ENCODE measurements around the gene IL1RAPL2. TPM values are rescaled to one million over a fixed set of nuclear protein-coding genes. Genes with fewer than 3 reads are reported as not detected.

The IL1RAPL2 gene
- total RNA-seq, 2 experiments from 2014 or later, result not detected

DNA sequence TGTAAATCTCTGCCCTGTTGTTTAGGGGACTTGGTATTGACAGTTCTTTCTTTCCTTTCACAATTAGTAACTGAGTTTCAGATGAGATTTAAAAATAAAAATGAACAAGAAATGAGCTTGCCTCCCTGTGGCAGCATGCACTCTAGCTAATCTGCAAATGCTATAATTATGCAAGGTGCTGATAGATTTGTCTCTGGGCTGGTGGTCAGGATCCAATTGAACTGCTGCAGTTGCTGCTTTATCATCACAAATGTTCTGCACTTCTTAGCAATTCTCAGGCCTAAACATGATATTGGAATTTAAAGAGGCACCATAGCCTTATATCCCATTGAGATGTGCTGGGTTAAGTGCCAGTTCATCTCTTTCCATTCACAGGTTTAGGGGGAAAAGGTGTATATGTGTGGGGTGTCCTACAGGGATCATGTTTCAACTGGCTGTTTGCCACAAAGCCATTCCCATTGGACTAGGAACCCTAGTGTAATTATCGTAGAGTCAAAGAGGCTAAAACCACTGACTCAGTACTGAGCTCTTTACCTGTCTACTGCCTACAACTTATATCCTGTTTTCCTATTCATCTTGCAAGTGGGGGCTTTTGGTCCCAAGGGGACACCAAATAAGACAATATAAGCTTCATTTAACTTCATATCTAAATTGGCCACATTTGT is 914.8 kb downstream of the IL1RAPL2 start:
- POLR2A ChIA-PET, result no interaction called here
- H3K27ac Mint-ChIP-seq, result no peak overlapping the region
- DNase-seq, result no peak
- H3K4me1 Mint-ChIP-seq (ENCODE audit: low read depth), result no peaks in the 10 kb centered on the region
- H3K36me3 Mint-ChIP-seq, result no peaks in the 10 kb centered on the region
- CTCF ChIA-PET, result no interaction called here
- no peaks in the 10 kb centered on the region for H3K9me3 Mint-ChIP-seq
- no peak overlapping the region for H3K4me3 Mint-ChIP-seq
- intact Hi-C loops (cut with micrococcal nuclease), result no loop called here
- H3K27me3 Mint-ChIP-seq, result no peaks in the 10 kb centered on the region

DNA sequence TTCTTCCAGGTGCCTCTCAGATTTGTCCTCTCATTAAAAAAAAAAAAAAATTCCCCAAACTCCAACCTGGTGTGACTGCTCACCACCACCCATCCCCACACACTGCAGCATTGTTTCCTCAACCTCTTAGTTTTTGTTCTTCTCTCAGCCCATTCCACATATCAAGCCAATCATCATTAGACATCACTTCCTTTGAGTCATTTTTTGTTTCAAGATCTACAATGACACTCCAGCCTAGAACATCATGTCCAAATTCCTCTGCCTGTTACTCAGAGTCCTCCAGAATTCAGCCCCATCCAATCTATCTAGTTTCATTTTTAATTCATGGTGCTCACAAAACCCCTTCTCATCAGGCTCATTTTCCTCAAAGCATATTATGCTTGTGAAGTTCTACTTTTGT is 917.0 kb downstream of the IL1RAPL2 start:
- no peaks in the 10 kb centered on the region for H3K27me3 Mint-ChIP-seq
- H3K36me3 Mint-ChIP-seq, result no peaks in the 10 kb centered on the region
- no peak overlapping the region for H3K27ac Mint-ChIP-seq
- DNase-seq, result no peak
- CTCF ChIA-PET, result no interaction called here
- intact Hi-C loops (cut with micrococcal nuclease), result no loop called here
- H3K4me3 Mint-ChIP-seq, result no peak overlapping the region
- POLR2A ChIA-PET, result no interaction called here
- H3K4me1 Mint-ChIP-seq (ENCODE audit: low read depth), result no peaks in the 10 kb centered on the region
- H3K9me3 Mint-ChIP-seq, result no peaks in the 10 kb centered on the region

DNA sequence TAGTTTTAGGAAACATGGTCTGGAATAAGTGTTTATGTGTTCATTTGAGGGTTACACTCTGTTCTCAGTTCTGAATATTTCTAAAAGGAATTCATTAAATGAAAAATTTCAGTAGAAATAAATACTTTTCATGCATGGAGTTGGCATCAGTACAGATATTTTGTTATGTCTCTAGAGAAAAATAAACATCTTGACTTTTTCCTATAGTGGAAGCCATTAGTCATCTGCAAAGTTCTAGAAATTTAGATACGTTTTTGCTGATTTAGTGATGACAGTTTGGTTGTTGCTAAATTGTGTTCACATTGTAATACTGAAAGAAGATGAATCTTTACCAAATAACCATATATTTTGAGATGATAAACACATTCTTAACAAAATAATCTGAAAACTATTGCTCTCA is 922.7 kb downstream of the IL1RAPL2 start:
- Mint-ChIP-seq H3K9me3 (no peaks in the 10 kb centered on the region), H3K27me3 (no peaks in the 10 kb centered on the region), H3K36me3 (no peaks in the 10 kb centered on the region), H3K4me1 (ENCODE audit: low read depth) (no peaks in the 10 kb centered on the region), H3K4me3 (no peak overlapping the region), H3K27ac (no peak overlapping the region)
- ChIA-PET CTCF (no interaction called here), POLR2A (no interaction called here)
- no peak for DNase-seq
- intact Hi-C loops (cut with micrococcal nuclease), result no loop called here

DNA sequence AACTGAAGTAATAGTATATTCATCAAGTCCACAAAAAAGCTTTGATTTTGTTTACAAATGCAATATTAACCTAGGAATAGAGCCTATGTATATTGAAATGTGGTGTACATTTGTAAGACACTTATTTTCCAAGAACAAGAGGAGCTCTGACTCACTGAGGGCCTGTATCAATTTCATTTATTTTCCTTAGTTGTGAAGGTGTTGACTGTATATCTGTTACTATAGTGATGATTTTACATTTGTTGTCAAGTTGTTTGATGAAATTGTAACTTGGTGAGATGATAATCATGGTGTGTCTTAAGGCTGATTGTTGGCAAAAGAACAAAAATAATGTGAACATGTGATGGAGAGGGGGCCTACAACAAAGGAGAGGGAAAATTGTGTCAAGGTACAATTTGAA is 929.4 kb downstream of the IL1RAPL2 start:
- Mint-ChIP-seq H3K27me3 (no peaks in the 10 kb centered on the region), H3K4me3 (no peak overlapping the region), H3K36me3 (no peaks in the 10 kb centered on the region), H3K9me3 (no peaks in the 10 kb centered on the region), H3K27ac (no peak overlapping the region), H3K4me1 (ENCODE audit: low read depth) (no peaks in the 10 kb centered on the region)
- POLR2A ChIA-PET, result no interaction called here
- CTCF ChIA-PET, result no interaction called here
- intact Hi-C loops (cut with micrococcal nuclease), result no loop called here
- DNase-seq, result no peak

DNA sequence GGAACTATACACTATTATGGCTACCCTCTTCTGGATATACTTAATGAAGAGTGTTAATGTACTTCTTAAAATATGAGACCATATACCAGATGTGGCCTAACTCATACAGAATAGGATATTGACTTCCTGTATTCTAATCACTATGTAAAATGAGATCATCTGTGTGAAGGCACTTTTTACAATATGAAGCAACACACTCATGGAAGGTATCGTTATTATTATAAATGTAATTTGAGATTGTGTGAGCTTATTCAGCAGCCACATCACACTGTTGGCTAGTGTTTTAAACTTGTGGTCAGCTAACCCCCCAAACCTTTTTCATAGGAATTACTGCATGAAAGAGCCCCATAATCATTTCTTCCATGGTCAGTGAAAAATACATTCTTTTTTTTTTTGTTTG is 936.3 kb downstream of the IL1RAPL2 start:
- Mint-ChIP-seq H3K9me3 (no peaks in the 10 kb centered on the region), H3K27ac (no peak overlapping the region), H3K27me3 (no peaks in the 10 kb centered on the region), H3K36me3 (no peaks in the 10 kb centered on the region), H3K4me1 (ENCODE audit: low read depth) (no peaks in the 10 kb centered on the region), H3K4me3 (no peak overlapping the region)
- POLR2A ChIA-PET, result no interaction called here
- CTCF ChIA-PET, result no interaction called here
- intact Hi-C loops (cut with micrococcal nuclease), result no loop called here
- DNase-seq, result no peak

DNA sequence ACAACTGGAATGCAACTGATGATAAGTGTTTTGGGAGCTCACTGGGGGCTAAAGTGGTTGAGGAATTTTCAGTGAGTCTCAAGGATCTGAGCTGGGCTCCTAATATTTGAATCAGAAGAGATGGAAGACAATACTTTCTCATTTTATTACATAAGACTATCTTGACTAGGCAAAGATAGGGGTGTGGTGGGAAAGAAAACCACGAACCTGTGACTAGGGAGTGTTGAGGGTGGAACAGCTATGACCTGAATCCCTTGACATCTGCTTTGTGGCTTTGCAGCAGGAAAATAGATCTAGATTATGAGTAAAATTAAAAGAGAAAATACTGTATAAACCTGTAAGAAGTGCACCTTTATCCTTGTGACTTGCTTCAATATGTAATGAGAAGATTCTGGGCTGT is 949.6 kb downstream of the IL1RAPL2 start:
- POLR2A ChIA-PET, result no interaction called here
- H3K9me3 Mint-ChIP-seq, result peaks cover 2% of the 10 kb centered on the region
- intact Hi-C loops (cut with micrococcal nuclease), result no loop called here
- DNase-seq, result no peak
- H3K27me3 Mint-ChIP-seq, result no peaks in the 10 kb centered on the region
- H3K27ac Mint-ChIP-seq, result no peak overlapping the region
- H3K4me3 Mint-ChIP-seq, result no peak overlapping the region
- CTCF ChIA-PET, result no interaction called here
- H3K4me1 Mint-ChIP-seq (ENCODE audit: low read depth), result no peaks in the 10 kb centered on the region
- no peaks in the 10 kb centered on the region for H3K36me3 Mint-ChIP-seq

DNA sequence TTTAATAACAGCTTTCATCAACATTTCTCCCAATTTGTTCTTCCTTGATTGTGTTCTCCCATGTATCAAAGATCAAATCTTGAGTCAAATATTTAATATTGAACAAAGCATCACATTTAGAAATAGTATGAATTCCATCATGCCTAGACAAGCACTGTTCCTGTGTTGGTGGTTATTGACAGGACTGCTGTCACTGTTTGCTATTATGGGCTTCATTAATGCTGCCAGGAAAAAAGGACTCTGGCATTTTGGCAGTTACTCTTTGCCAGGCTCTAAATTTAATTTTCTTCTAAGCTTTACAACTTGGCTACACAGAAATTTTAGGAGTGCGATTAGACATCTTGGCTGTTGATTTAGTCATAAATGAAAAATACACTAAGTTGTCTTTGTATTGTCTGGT is 960.4 kb downstream of the IL1RAPL2 start:
- CTCF ChIA-PET, result no interaction called here
- Mint-ChIP-seq H3K4me3 (no peak overlapping the region), H3K27ac (no peak overlapping the region), H3K4me1 (ENCODE audit: low read depth) (no peaks in the 10 kb centered on the region), H3K9me3 (peaks cover 4% of the 10 kb centered on the region), H3K36me3 (no peaks in the 10 kb centered on the region), H3K27me3 (no peaks in the 10 kb centered on the region)
- POLR2A ChIA-PET, result no interaction called here
- DNase-seq, result no peak
- intact Hi-C loops (cut with micrococcal nuclease), result no loop called here

DNA sequence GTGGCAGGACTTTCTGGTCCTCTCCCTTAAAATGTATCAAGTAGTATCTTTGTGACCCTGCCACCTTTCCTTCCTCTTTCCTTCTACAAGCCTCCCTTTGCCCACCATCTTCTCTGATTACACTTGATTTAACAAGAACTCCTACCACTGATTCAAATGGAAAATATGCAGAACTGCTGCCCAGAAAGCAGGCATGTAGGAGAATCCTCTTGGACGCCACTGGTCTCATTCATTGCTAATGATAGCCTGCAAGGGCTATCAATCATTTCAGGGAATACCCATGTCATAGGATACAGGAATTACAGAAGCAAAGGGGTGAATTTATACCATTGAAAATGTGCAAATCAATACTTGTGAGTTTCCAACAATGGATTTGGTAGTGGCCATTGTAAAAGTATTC is 961.8 kb downstream of the IL1RAPL2 start:
- H3K4me1 Mint-ChIP-seq (ENCODE audit: low read depth), result no peaks in the 10 kb centered on the region
- H3K4me3 Mint-ChIP-seq, result no peak overlapping the region
- DNase-seq, result no peak
- no peaks in the 10 kb centered on the region for H3K36me3 Mint-ChIP-seq
- H3K27ac Mint-ChIP-seq, result no peak overlapping the region
- no peaks in the 10 kb centered on the region for H3K27me3 Mint-ChIP-seq
- ChIA-PET CTCF (no interaction called here), POLR2A (no interaction called here)
- intact Hi-C loops (cut with micrococcal nuclease), result no loop called here
- peaks cover 4% of the 10 kb centered on the region for H3K9me3 Mint-ChIP-seq

DNA sequence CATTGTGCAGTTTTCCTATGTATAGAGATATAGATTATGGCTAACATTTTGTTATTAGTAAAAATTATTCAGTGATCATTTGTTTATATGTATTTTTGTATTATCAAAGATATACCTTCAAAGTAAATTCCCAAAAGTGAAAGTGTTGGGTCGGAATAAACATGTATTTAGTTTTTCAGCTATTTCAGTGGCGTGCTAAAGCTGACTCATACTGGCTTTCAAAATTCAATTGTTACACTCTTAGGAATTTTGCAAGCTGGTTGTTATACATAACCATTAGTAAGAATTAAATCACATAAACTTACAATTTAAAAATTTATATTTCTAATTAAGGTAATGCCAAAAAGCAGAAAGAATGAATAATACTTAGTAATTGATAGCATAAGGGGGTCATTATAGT is 968.0 kb downstream of the IL1RAPL2 start:
- H3K27me3 Mint-ChIP-seq, result no peaks in the 10 kb centered on the region
- H3K36me3 Mint-ChIP-seq, result no peaks in the 10 kb centered on the region
- CTCF ChIA-PET, result no interaction called here
- no peak for DNase-seq
- no peak overlapping the region for H3K27ac Mint-ChIP-seq
- no peak overlapping the region for H3K4me3 Mint-ChIP-seq
- peaks cover 3% of the 10 kb centered on the region for H3K9me3 Mint-ChIP-seq
- no peaks in the 10 kb centered on the region for H3K4me1 Mint-ChIP-seq (ENCODE audit: low read depth)
- POLR2A ChIA-PET, result no interaction called here
- intact Hi-C loops (cut with micrococcal nuclease), result no loop called here

DNA sequence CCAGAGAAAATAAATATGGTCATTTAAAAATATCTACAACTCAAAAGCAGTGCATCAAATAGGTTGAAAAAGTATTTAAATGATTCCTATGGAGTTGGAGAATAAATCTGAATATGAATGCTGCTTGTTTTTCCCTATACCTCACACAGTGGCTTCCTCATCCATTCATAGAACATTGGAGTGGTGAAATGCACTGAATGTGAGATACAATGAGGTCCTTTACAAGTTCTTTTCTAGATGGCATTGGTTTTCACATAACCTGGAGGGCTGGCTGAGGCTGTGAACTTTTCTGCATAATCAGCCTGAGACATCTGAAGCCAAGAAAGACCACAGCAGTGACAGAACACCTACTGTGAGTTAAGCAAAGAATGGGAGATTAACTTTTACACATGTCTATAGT is 977.3 kb downstream of the IL1RAPL2 start:
- intact Hi-C loops (cut with micrococcal nuclease), result no loop called here
- CTCF ChIA-PET, result no interaction called here
- H3K36me3 Mint-ChIP-seq, result no peaks in the 10 kb centered on the region
- H3K27me3 Mint-ChIP-seq, result no peaks in the 10 kb centered on the region
- no peak for DNase-seq
- H3K4me1 Mint-ChIP-seq (ENCODE audit: low read depth), result no peaks in the 10 kb centered on the region
- peaks cover 4% of the 10 kb centered on the region for H3K9me3 Mint-ChIP-seq
- no peak overlapping the region for H3K27ac Mint-ChIP-seq
- POLR2A ChIA-PET, result no interaction called here
- no peak overlapping the region for H3K4me3 Mint-ChIP-seq

DNA sequence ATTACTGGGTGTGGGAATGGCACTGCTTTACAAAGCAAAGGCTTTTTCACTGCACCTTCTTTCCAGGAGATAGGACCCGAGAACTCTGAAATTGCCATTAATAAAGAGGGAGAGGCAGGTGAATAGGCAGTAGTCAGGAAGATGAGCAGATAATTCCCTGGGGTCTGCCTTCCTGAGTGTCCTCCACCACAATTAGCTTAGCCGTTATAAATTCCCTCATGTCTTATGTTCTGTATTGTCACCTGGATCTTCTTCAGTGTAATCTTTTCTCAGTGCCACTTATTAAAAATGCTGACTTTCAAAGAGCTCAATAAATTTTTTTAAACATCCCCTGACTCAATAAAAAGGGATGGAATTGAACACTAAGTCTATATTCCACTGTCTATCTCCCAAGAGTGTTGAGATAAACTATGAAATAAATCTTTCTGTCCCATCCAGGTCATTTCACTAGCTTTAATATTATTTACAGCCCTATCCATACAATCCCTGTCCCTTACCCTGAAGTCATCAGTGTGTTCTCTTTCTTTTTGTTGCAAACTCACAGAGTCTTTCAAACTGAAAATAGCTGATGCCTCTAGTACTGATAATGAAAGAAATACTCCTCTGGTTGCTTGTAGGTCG is 984.2 kb downstream of the IL1RAPL2 start:
- ChIA-PET CTCF (no interaction called here), POLR2A (no interaction called here)
- no peaks in the 10 kb centered on the region for H3K36me3 Mint-ChIP-seq

DNA sequence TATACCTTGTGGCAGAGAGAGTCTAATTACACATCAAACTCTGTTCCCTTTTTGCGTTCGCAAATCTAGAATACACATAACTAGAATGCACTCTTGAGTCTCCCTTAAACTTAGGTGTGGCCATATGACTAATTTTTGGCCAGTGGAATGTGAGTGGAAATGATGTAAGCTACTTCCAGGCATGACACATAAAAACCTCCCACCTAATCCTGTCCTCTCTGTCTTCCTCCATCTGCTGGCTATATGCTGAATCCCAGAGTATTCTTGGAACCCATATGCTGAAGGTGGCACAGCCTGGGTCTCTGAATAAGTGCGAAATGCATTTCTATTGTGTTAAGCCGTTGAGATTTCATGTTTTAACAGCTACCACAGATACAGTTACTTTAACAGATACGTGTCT is 986.4 kb downstream of the IL1RAPL2 start:
- H3K36me3 Mint-ChIP-seq, result no peaks in the 10 kb centered on the region
- no peak for DNase-seq
- POLR2A ChIA-PET, result no interaction called here
- H3K4me3 Mint-ChIP-seq, result no peak overlapping the region
- CTCF ChIA-PET, result no interaction called here
- no peak overlapping the region for H3K27ac Mint-ChIP-seq
- H3K4me1 Mint-ChIP-seq (ENCODE audit: low read depth), result no peaks in the 10 kb centered on the region
- peaks cover 2% of the 10 kb centered on the region for H3K9me3 Mint-ChIP-seq
- intact Hi-C loops (cut with micrococcal nuclease), result no loop called here
- H3K27me3 Mint-ChIP-seq, result no peaks in the 10 kb centered on the region

More for the DNA sequence above, 984.2 kb downstream of the IL1RAPL2 start:
- DNase-seq, result no peak
- Mint-ChIP-seq H3K4me1 (ENCODE audit: low read depth) (no peaks in the 10 kb centered on the region), H3K9me3 (peaks cover 2% of the 10 kb centered on the region), H3K27ac (no peak overlapping the region), H3K27me3 (no peaks in the 10 kb centered on the region), H3K4me3 (no peak overlapping the region)
- intact Hi-C loops (cut with micrococcal nuclease), result no loop called here

DNA sequence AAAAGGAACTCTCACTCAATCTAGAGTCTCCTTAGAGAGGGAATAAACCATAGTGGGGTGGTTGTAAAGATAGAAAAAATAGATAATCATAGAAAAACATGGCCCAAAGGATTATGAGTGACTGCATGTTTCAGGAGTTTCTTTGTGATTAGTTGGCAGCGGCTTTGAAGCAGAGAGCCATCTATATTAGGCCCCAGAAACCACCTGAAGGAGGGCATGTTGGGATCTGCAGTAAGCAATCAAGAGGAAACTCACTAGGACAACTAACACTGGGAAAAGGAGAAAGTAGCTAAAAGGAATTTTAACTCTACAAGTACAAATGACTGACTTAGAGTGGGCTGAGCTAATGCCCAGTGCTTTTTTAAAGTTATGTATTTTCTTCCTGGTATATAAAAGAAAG is 987.1 kb downstream of the IL1RAPL2 start:
- no peak for DNase-seq
- Mint-ChIP-seq H3K9me3 (no peaks in the 10 kb centered on the region), H3K4me3 (no peak overlapping the region), H3K27me3 (no peaks in the 10 kb centered on the region), H3K36me3 (no peaks in the 10 kb centered on the region), H3K4me1 (ENCODE audit: low read depth) (no peaks in the 10 kb centered on the region), H3K27ac (no peak overlapping the region)
- intact Hi-C loops (cut with micrococcal nuclease), result no loop called here
- CTCF ChIA-PET, result no interaction called here
- POLR2A ChIA-PET, result no interaction called here

All from activated CD4-positive, alpha-beta memory T cell treated with anti-CD3 and anti-CD28 coated beads for 36 hours (primary cell).